H1 (cell line): ENCODE results near the gene ARHGAP6.

ENCODE experiments used
- CHD2 ChIP-seq: IDR thresholded peaks from 2 replicates; pipeline ENCODE4 v1.6.1; 2012; ENCODE audit warnings: low read length, improper control_type of control experiment
- CTCF ChIP-seq, 3 experiments: IDR thresholded peaks; 1 replicate in 2 of 3; 2 replicates in 1 of 3; pipeline versions ENCODE4 v1.5.1 to v1.6.1; 2011; ENCODE audit warnings: low read length in 3 of 3, mild to moderate bottlenecking in 3 of 3, inconsistent platforms in 2 of 3, low read depth in 1 of 3, moderate library complexity in 1 of 3; ENCODE audit not compliant: insufficient read depth in 1 of 3; ENCODE audit errors: control extremely low read depth in 1 of 3
- EZH2 ChIP-seq: fragments of 200-600 bp; sonication (generic); IDR thresholded peaks from 2 replicates; pipeline ENCODE4 v1.7.1; 2012; ENCODE audit warnings: low read depth, mild to moderate bottlenecking, moderate library complexity, low read length, inconsistent platforms; ENCODE audit not compliant: severe bottlenecking
- POLR2A ChIP-seq, 2 experiments: IDR thresholded peaks; 1 replicate in 1 of 2; 2 replicates in 1 of 2; pipeline ENCODE4 v1.6.1; 2011; ENCODE audit warnings: low read depth in 2 of 2, low read length in 2 of 2, mild to moderate bottlenecking in 2 of 2; ENCODE audit errors: control extremely low read depth in 1 of 2

DNA sequence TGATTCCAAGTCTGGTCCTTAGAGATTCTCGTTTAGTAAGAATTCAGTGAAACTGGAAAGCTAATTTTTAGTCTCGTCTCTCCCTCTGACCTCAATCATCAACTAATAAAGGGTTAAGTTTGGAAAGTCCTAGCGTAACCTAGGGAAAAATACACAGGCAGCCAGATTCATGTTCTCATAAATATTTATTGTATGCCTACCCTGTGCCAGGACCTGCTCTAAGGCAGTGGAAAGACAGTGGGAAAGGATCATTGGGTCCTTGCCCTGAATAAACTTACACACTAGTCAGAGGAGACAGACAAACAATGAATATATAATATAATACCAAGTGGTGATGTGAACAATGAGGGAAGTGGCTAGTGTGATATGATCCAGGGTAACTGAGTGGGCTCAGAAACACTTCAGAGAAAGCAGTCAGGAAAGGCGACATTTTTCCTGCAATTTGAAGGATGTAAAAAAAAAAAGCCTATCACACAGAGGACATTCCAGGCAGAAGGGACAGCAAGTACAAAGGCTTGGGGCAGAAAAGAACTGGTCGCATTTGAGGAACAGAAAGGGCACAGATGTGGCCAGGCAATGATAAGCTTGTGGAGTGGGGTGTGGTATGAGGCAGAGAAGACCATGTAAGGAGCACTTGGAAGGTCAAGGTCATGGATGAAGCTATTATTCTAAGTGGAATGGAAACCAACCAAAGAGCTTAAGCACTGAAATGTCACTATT, 243.8 kb downstream of the ARHGAP6 start:
- TF ChIP-seq CTCF (IDR thresholded peaks at IDR 0.05; ENCODE audit: control extremely low read depth in 1 of 3, insufficient read depth in 1 of 3, low read depth in 1 of 3, low read length in 3 of 3) (no peak), EZH2 (no peak), CHD2 (no peak), POLR2A (IDR thresholded peaks at IDR 0.05; ENCODE audit: control extremely low read depth in 1 of 2, low read depth in 2 of 2, low read length in 2 of 2) (no peak)
